Jurkat, Clone E6-1 (cell line): Measurements from ENCODE around the gene GPR142.
A peak's percentile ranks its signal among the peaks of the same experiment; 100 is the strongest.
"Not testable (repeated sequence)": the region's sequence is repeated elsewhere in the genome, so short reads cannot be mapped to it uniquely, and the experiment has no call there.

Source experiments
- DNase-seq: peaks from one replicate; pipeline ENCODE4 v3.0.0-alpha.2; 2011; ENCODE audit warnings: low read depth, low spot score
- H3K4me3 ChIP-seq: 2 replicates; pipeline ENCODE4 v1.5.1; 2011; ENCODE audit warnings: mild to moderate bottlenecking, low read length, control low read depth, moderate library complexity

GPR142 gene

GRCh38 chr17:74389084-74389753 is 21.9 kb downstream of the GPR142 start:
- DNase-seq: peak; percentile 32
- no peak overlapping the region for H3K4me3 ChIP-seq

DNA sequence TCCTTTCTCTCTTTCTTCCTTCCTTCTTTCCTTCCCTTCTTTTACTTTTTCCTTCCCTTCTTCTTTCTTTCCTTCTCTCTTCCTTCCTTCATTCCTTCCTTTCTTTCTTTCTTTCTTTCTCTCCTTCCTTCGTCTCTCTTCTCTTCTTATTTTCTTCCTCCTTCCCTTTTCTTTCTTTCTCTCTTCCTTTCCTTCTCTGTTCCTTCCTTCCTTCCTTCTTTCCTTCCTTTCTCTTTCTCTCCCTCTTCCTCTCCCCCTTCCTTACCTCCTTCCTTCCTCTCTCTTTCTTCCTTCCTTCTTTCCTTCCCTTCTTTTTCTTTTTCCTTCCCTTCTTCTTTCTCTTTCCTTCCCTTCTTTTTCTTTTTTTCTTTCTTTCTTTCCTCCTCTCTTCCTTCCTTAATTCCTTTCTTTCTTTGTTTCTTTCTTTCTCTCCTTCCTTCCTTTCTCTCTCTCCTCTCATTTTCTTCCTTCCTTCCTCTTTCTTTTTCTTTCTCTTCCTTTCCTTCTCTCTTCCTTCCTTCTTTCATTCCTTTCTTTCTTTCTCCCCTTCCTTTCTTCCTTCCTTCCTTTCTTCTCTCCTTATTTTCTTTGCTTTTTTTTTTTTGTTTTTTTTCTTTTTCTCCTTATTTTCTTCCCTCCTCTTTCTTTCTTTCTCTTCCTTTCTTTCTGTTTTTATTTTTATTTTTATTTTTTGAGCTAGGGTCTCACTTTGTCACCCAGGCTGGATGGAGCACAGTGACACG is 22.8 kb downstream of the GPR142 start:
- H3K4me3 ChIP-seq: no peak overlapping the region
- no peak for DNase-seq

DNA sequence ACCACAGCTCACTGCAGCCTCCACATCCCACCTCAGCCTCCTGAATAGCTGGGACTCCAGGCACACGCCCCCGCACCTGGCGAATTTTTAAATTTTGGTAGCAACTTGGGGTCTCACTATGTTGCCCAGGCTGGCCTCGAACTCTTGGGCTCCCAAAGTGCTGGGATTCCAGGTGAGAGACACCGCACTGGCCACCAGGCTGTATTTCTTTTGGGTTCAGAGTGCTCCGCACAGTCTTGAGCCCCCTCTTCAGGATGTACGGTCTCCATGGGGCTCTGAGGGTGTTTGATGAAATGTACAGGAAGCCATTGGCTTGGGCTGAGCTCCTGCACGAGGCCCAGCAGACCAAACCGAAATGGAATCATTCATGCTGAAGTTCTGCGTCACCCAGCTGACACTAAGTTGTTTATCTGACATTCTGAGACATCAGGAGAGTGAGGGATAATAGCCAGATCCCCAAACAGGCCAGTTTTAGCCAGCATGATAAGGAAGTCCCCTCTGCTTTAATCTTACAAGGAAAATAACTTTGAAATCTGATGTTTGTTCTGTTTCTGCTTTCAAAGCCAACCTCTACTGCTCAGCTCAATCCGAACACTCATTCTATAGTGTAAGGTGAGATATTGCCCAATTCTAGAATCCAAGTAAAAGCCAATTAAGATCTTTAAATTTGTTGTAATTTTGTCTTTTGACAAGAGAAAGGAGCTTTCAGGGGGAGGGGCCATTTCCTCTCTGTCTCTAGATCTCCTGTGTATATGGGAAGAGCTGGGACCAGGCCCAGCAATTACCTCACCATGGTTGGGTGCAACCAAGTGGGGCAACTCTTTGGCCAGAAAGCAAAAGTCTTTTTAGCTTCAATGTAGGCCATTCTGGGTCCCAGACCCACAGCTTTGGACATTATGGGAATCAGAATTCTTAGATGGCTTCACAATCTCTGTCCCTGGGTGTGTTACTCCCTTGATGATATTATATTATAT is 23.7 kb downstream of the GPR142 start:
- DNase-seq: no peak
- H3K4me3 ChIP-seq: no peak overlapping the region

GRCh38 chr17:74391771-74392170 is 24.5 kb downstream of the GPR142 start:
- no peak overlapping the region for H3K4me3 ChIP-seq
- no peak for DNase-seq

DNA sequence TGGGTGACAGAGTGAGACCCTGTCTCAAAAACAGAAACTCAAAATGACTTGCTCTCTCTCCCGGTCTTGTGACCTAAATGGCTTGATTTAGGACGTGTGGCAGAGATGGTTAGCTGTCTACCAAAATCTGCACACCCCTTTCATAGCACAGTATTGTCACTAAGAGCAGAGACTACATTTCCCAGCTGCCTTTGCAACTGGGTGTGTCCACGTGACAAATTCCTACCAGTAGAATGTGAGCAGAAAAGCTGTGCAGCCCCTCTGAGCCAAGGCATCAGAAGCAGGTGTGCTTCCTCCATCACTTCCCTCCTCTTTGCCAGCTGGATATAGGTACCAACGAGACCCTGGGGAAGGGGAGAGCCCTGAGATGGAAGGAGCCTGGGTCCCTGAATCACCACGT is 25.5 kb downstream of the GPR142 start:
- peak; percentile 38 for DNase-seq

DNA sequence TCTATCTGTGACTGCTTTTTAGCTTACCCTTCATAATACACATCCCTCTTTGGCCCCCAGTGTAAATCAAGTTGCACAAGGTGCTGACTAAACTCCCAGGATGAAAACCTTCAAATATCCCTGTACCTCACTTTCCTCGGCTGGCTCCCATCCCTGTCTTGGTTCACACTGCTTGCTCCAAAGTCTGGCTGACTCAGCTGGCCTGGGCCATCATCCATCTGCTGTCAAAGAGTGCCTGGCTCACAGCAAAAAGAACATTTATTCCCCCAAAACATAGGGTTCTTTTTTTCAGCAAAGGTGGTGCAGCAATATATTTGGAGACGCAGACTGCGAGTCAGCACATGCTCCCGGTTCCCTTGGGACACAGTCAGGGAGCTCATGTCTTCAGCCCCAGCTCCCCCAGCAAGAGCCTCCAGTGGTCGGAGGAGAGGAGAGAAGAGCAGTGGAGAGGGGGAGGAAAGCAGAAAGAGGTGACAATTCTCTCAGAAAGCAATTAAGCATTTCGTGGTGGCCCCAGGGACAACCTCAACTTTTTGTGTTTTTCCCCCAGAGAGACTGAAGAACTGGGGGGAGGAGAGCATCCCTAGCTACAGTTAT is 26.1 kb downstream of the GPR142 start:
- DNase-seq: no peak
- no peak overlapping the region for H3K4me3 ChIP-seq

More for the DNA sequence above, 25.5 kb downstream of the GPR142 start:
- no peak overlapping the region for H3K4me3 ChIP-seq

GRCh38 chr17:74394275-74394950 is 27.1 kb downstream of the GPR142 start:
- DNase-seq: no peak

DNA sequence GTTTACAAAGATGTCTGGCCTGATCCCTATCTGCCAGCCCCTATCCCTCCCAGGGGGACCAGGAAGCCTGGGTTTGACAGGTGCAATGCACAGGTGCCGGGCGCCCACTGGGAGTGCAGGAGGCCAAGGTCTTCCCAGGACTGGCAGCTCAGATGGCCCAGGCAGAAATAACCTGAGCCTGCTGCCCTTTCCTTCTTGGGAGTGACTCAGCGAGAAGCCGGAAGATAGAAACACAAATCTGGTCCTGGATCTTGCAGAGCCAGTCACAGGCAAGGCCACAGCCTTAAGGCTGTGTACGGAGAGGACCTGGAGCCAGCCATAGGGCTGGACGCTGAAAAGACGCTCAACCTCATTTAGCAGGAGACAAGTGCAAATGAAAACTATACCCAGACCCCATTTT is 27.7 kb downstream of the GPR142 start:
- DNase-seq: no peak

More at GRCh38 chr17:74394275-74394950, 27.1 kb downstream of the GPR142 start:
- H3K4me3 ChIP-seq: no peak overlapping the region

GRCh38 chr17:74396567-74396966 is 29.3 kb downstream of the GPR142 start:
- no peak overlapping the region for H3K4me3 ChIP-seq
- DNase-seq: no peak

More for the DNA sequence above, 27.7 kb downstream of the GPR142 start:
- no peak overlapping the region for H3K4me3 ChIP-seq

DNA sequence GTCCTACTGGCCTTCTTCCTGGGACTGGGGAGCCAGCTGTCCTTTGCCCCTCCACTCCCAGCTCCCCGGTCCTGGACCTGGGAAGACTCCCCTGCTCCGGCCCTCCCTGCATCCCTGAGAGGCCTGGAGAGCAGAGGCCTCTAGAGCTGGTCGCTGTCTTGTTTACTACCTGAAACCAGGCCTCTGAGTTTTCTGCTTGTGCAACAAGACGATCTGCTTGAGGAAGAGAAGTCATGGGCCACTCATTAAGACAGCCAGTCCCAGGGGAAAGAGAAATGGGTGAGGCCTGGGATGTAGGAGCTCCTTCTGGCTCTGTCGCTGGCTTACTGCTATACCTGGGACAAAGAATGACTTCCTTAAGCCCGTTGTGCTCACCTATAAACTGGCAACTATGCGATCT is 34.7 kb downstream of the GPR142 start:
- DNase-seq: no peak
- no peak overlapping the region for H3K4me3 ChIP-seq

GRCh38 chr17:74403512-74404137 is 36.3 kb downstream of the GPR142 start:
- DNase-seq: peak; percentile 7

DNA sequence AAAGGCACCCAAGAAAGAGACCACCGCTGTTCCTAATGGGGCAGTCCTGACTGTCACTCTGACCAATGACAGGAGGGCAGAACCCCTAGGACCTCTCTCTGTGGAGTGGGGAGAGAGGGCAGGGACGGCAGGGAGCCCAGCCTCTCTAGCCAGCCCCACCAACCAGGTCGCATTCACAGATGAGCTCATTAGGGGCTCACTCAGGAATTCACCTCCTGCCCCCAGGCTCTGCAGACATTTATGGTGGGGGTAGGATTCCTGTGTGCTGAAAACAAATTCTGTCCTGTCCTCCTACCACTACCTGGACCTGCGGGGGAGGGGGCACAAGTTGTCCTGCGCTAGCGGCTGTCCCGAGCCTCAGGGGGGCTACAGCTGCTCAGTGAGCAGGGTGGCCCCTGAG is 36.9 kb downstream of the GPR142 start:
- DNase-seq: no peak
- no peak overlapping the region for H3K4me3 ChIP-seq

More at GRCh38 chr17:74403512-74404137, 36.3 kb downstream of the GPR142 start:
- no peak overlapping the region for H3K4me3 ChIP-seq

DNA sequence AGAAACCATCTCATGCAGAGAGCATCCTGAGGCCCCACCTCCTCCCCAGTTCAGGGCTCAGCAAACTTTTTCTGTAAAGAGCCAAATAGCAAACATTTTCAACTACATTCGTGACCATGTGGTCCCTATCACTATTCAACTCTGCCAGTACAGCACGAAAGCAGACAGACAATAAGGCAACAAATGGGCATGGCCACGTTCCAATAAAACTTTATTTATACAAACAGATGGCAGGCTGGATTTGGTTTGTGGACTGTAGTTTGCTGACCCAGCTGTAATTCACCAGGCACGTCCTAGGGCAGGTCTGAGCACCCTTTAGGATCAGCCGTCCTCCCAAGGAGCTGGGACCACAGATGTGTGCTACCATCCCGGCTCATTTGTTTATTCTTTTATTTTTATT is 37.5 kb downstream of the GPR142 start:
- H3K4me3 ChIP-seq: no peak overlapping the region
- DNase-seq: no peak

- not testable (repeated sequence) for H3K4me3 ChIP-seq, DNase-seq
Observed at GRCh38 chr17:74405311-74405710, 38.0 kb downstream of the GPR142 start.

- DNase-seq: no peak
- H3K4me3 ChIP-seq: no peak overlapping the region
Observed at GRCh38 chr17:74407384-74407783, 40.1 kb downstream of the GPR142 start.

DNA sequence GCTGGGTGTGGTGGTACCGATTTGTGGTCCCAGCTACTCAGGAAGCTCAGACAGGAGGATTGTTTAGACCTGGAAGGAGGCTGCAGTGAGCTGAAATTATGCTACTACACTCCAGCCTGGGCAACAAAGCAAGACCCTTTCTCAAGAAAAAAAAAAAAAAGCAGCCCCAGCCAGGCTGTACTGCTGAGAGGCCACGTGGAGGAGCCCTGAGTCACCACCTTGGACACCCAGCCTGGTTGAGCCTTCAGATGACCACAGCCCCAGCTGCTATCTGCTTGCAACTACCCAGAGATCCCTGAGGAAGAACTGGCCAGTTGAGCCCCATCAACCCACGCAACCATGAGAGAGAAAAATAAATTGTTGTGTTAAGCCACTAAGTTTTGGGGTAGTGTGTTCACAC is 41.0 kb downstream of the GPR142 start:
- no peak for DNase-seq
- H3K4me3 ChIP-seq: no peak overlapping the region

DNA sequence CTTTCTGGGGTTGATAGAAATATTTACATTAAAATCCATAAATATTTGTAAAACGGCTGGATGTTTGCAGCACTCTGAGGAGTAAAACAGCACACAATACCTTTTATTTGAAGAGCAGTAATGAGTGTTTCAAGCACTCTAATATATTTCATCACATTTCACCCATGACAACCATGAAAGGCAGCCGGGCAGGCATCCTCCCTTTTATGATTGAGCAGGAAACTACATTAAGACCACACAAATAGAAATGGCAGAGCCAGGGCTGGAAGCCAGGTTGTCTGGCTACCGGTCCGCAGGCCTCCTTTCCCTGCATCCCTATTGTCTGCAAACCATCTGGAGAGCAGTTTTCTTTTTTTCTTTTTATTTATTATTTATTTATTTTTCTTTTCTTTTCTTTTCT is 41.5 kb downstream of the GPR142 start:
- no peak overlapping the region for H3K4me3 ChIP-seq
- DNase-seq: no peak

- peak; percentile 4 for DNase-seq
- no peak overlapping the region for H3K4me3 ChIP-seq
Observed at GRCh38 chr17:74410001-74410443, 42.7 kb downstream of the GPR142 start.
